HG03280 (cell line): Measurements from ENCODE around the gene PUSL1.

Source experiments
- ATAC-seq: cut with Tn5 transposase; IDR thresholded peaks from one replicate; pipeline ENCODE4 v1.9.1; 2021; ENCODE audit warnings: mild to moderate bottlenecking, moderate library complexity; ENCODE audit not compliant: unreplicated experiment

Gene PUSL1

DNA sequence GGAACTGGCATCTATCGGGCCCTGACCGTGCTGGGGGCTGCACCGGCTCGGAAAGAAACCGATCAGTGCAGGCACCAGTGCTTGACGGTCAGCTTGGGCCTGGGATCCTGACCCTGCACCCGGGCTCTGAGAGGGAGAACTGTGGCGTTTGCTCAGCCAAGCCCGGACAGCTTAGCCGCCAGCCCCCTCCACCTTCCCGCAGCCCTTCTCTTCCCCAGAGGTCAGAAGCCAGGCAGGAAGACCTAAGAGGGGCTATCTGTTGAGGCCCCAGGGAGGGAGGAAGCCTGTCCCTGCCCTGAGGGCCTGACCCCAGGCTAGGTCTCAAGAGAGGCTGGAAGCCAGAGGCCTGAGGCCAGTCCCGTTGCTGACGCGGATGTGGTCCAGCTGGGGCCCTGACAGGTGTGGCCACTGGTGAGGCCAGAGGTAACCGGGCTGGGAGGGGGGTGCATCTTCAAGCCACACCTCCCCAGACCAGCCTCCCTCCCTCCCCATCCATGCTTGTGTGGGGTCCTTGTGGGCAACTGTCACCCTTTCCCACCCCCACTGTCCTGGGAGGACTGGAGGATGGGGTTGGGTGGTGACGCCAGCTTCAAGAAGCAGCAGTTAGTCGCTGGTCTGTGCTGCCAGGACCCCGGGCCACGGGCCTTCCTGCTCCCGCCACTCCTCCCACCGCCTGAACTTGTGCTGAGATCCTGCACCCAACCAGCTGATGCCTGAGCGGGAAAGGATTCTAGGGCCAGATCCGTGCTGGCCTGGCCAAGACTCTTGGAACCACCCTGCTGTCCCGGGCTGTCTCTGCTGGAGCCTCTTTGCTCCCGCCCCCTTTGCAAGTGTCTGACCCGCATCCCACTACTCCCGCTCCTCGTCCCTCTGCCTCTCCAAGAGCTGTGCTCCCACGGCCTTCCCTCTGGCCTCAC, 43.4 kb downstream of the PUSL1 start:
- ATAC-seq = no peak

DNA sequence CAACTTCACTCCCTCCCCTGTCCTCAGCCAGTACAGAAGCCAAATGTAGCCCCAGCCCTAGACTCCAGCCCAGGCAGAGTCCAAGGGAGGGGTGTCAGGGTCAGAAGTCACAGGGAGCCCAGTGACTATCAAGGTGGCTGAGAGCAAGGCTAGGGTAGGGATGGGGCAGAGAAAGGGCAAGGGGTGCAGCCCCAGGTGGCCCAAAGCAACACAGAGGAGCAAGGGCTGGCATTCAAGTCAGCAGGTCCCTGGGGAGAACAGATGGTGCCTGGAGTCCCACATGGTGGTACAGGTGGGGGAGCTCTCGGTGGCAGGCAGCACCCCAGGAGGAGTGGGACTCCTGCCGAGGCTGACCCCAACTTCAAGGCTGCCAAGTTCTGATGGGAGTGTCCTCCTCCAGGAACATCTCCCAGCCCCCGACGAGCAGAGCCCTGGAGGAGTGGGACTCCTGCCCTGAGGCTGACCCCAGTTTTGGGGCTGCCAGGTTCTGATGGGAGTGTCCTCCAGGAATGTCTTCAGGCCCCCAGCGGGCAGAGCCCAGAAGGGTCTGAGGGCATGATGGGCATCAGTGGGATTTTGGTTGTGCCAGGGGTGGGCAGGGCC, 44.5 kb downstream of the PUSL1 start:
- ATAC-seq = no peak

DNA sequence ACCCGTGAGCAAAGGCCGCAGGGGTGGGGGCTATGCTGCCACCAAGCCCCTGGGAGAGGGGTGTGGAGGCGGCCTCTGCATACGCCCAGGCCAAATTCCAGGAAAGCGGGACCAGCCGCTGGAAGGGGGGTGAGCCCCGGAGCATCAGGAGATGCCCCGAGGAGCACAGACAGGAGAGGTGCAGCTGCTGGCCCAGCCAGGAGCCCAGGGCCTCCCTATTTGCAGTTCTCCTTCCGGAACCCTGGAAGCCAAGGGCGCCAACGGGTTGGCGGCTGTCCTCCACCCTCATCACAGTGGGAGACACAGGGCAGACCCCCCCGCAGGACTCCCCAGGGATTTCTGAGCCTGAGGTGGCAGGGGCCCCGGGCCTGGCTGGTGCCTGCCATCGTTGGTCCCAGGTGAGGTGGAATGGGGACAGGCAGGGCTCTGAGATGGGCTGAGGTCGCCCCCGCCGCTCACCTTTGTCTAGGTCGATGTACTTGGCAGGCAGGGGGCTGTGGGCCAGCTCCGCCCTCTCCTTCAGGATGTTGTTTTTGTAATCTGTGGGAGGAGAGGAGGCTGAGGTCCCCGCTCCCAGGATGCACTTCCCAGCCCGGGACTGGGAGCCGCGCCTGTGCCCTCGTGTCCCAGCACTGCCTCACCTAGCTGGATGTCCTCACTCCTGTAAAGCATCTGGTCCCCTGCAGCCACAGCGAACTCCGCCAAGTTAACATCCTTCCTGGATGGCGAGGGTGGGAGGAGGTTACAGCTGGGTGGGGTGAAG, 45.2 kb downstream of the PUSL1 start:
- no peak for ATAC-seq

DNA sequence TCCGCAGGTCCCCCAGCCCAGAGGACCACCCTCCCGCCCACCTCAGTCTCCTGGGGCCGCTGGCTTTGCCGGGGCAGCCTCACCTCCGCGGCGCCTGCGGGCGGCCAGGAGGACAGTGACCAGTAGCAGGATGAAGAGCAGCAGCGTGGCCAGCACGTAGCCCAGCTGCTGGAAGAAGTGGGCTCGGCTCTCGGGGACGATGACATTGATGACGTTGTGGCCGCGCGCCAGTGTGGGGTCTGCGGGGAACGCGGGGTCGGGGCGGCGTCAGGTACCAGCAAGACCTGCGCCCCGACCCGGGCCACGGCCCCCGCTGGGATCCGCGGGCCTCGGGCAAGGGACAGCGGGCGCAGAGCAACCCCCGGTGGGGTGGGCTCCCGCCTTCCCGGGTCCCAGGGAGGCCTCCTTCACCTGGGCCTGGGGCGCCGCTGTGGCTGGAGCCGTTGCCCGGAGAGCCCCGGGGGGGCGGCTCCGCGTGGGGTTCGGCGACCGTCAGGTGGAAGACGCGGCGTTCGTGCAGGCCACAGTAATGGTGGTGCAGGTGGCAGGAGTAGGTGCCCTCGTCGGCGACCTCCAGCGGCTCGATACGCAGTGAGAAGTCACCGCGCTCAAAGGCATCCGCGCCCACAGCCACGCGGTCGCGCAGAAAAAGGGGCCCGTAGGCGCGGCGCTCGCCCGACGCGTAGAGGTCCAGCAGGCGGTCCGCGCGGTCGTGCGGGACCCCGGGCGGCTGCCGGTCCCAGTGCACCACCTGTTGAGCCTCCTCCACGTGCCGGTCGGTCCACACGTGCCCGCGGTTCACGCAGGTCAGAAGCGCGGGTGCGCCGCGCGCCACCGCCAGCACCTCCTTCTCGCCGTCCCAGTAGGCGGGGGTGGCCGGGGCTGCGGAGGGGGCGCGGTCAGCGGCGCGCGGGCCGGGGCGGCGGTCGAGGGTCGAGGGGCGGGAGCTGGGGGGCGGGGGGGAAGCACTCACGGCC, 46.2 kb downstream of the PUSL1 start:
- ATAC-seq = no peak

DNA sequence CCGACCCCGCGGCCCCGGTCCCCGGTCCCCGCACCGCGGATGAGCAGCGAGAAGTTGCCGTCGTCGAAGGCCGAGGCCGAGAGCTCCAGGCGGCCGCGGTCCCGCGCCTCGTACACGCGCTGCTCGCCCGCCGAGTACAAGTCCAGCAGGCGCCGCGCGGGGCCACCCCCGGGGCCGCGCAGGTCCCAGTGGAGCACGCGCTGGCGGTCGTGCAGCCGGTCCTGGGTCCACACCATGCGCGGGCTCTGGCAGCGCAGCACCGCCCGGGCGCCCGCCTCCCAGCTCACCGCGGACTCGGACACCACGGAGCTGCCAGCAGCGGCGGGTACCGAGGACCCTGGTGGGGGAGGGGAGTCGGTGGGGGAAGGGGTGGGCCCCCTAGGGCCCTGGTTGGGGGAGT, 47.0 kb downstream of the PUSL1 start:
- no peak for ATAC-seq

DNA sequence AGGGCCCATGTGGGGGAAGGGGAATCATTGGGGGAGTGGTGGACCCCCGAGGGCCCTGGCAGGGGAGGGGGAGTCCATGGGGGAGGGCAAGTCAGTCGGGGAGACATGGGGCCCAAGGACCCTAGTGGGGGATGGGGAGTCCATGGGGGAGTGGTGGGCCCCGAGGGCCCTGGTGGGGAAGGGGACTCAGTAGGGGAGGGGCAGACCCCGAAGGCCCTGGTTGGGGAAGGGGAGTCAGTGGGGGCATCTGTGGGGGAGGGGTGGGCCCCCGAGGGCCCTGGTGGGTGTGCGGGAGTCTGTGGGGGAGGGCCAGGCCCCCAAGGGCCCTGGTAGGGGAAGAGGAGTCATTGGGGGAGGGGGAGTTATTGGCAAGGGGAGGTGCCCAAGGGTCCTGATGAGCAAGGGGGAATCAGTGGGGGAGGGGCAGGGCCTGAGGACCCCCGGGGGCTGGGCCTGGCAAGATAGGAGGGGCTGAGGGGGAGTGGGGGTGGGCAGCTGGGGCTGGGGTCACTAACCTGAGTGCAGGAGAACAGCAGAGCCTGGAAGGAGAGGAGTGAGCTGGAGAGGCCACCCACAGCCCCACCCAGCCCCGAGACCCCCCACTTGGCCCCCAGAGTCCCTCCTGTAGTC, 47.9 kb downstream of the PUSL1 start:
- ATAC-seq = no peak

DNA sequence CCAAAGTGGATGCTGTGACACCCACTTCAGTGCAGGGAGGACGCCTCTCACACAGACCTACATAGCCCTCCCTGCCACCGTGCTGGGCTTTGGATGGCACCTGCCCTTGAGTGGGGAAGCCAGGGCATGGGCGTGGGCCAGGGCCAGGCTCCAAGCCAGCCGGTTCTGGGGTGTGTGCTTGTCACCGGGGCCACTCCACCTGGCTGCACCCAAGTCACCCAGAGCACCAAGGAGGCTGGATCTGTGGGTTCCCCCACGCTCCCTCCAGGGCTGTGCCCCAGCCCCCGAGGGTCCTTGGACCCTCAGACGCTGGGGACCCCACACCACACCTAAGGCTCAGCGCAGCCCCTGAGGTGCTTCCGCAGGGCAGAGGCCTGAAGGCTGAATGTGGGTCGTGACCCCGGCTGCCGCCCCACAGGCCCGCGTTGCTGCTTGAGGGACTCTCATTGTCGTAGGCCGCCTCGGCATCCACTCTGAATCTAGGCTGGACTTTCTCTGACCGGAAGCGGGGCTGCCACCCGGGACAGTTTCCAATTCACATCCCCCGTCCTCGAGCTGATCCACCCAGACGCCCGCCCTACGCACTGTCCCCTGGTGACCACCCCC, 48.5 kb downstream of the PUSL1 start:
- ATAC-seq = no peak

DNA sequence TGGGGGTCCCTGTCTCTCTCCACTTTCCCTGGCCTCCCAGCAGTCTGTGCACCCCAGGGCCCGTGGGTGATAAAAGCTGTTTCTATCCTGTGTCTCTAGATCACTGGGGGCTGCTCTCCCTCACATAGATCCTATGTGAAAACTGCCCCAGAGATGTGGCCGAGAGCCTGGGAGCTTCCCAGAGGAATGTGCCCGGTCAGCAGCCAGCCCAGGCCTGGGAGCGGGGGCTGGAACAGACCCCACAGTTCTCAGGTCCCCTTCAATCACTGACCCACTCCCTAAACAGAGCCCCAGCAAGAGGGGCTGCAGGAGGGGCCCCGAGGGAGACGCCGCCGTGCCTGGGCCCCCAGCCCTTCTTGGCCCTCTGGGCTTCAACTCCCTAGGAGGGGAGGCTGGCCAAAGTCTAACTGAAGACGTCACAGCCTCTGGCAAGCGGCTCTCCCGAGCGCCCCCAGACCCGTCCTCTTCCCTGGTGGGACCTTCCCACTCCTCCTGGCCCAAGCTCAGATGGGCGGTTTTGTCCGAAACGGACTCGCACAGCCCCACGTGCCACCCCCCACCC, 49.6 kb downstream of the PUSL1 start:
- no peak for ATAC-seq

DNA sequence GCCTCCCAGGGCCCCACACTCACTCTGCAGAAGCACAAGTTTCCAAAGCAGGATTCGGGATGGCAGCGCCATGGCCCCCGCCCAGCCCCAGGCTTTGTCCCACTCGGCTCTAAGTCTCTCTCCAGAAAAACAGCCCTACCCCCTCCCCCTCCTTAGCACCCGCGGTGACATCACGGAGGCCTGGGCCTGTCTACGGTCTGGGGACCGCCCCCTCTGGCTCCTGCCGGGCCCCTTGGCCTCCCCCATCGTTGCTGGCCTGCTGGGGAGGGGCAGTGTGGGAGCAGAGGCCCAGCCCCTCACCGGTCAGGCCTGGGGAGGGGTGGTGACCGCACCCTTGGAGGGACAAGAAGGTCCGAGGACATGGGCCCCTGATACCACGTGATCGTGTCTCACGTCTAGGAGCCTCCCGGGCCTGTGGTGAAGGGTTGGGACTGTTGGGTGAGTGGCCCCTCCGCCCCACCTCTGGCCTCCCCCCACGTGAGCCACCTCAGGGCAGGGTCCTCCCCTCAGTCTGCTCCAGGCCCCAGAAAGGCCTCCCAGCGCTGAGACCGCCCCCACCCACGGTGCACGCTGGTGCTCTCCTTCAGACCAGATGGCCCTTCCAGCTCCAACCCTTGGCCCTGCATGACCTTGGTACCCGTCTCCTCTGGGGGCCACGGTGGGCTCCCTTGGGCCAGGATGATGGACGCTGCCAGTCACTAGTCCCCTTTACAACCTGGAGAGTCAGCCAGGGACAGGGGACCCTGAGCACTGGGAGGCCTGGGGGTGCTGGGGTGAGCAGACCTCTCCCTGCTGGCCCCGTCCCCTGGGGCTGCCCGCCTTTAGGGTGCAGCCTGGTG, 50.3 kb downstream of the PUSL1 start, which contains the start of gene MXRA8:
TSS of gene MXRA8 (minus strand) at position 123 of the 839 bp plus-strand sequence. CDS start at position 72, 51 bp downstream.
- ATAC-seq = no peak

DNA sequence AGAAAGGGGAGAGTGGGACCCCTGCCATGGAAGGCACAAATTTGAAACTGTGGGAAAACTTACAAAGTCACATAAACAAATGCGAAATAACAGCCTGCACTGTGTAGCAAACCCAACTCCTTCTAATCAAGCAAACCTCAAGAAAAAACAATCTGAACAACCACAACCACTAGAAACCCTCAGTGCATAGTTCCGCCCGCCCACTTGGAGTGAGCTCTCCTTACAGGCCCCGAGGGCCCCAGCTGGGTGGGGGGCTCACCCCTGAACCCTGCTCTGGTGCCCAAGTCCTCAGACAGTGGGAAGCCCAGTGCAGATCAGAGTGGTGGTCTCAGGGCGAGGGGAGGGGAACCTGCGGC, 50.9 kb downstream of the PUSL1 start:
- no peak for ATAC-seq

DNA sequence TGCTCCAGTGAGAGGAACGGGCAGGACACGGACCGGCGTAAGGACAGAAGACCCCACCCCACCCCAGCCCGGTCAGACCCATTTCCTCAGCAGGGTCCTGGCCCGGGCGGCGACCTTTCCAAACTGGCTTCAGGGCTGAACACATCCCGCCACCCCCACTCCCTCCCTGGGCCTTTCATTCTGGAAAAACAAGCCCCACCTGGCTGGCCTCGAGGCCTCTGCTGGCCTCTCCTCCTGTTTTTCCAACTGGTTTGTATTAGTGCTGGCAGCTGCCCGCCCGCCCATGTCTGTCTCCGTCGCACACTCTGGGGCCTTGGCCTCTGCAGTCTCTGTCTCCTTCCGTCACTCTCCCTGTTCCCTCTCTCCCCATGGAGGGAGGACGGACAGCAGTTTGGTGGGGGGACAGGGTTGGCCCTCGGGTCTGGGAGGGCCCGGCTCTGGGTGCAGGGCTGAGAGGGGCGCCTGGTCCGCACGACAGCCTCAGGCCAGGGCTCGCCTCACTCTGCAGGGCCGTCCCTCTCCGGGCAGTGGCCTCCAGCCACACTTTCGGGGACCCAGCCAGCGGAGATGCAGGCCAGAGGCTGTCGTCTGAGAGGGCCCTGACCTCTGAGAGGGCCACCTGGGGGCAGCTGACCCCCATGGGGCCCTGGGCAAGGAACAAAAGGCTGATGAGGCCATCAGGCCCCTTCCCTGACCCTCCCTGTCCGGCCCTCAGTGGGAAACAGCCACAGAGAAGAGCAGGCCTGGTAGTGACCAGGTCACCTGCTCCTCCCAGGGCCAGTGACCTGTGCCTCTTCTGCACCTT, 51.5 kb downstream of the PUSL1 start:
- no peak for ATAC-seq

DNA sequence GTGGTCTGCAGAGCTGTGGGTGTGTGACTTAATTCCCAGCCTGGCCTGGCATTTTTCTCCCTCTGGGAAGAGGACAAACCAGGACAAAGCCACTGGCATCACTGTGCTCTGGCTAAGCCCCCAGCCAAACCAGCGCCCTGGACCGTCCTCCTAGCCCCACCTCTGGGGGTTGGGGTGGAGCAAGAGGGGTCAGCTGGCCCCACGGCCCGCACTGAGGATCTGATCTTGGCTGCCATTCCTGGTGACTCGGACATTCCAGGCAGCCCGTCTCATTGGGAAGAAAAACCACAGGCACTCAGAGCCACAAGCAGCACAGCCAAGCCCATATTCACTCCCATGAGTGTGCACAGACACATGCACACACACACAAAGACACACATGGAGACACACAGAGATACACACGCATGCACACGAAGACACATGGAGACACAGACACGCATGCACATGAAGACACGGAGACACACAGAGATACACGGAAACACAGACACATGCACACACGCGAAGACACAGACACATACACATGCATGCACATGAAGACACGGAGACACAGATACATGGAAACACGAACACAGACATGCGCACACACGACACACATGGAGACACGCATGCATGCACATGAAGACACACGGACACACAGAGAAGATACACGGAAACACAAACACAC, 52.2 kb downstream of the PUSL1 start:
- no peak for ATAC-seq
